HG03108 (cell line): Measurements from ENCODE around the gene LOXL1.

Source experiments
- ATAC-seq: cut with Tn5 transposase; IDR thresholded peaks from one replicate; pipeline ENCODE4 v1.9.1; 2021; ENCODE audit warnings: moderate library complexity; ENCODE audit not compliant: unreplicated experiment

The LOXL1 gene

GRCh38 chr15:73921254-73921925 lies 4.9 kb upstream of the LOXL1 start:
- no peak for ATAC-seq

DNA sequence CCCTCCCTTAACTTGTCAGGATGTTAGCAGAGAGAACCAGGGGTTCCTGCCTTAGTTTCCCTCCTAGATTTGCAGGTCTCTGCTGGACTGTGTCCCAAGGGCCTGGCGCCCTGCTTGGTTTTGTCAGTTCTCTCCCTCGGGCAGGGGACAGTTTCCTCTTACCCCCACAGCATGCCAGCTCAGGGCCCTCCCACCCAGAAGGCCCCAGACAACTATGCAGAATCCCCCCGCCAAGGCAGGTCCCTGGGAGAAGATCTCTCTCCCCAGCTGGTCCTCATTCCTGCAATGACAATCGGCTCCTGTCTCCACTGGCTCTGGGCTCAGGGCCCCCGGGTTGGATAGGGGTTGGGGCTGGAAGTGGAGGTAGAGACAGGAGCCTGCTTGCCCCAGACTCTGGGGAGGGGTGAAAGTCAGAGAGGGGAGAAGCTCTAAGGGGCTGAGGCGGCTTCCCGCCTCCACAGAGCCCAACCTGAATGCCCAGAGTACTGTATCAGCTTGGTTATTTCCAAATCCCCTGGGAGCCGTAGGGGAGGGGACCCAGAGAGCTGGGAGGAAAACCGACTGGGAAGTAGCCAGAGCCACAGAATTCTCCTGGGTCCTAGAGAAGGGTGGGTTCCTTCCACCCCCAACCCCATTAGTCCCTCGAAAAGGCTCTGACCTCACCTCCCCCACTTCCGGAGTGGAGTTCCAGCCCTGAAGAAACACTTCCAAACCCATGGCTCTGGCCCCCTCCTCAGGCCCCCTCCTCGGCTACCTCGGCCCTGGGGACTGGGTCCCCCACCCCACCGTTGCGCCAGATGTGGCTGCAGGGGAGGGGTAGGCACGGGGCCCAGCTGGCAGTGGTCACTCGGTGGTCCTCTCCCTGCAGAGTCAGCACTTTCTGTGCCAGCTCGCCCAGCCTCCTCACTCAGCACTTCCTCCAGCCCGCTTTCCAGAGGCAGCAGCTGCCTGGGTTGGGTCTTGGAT lies 3.8 kb upstream of the LOXL1 start:
- no peak for ATAC-seq

- no peak for ATAC-seq
These were observed 3.1 kb upstream of the LOXL1 start for GRCh38 chr15:73923156-73923487.

DNA sequence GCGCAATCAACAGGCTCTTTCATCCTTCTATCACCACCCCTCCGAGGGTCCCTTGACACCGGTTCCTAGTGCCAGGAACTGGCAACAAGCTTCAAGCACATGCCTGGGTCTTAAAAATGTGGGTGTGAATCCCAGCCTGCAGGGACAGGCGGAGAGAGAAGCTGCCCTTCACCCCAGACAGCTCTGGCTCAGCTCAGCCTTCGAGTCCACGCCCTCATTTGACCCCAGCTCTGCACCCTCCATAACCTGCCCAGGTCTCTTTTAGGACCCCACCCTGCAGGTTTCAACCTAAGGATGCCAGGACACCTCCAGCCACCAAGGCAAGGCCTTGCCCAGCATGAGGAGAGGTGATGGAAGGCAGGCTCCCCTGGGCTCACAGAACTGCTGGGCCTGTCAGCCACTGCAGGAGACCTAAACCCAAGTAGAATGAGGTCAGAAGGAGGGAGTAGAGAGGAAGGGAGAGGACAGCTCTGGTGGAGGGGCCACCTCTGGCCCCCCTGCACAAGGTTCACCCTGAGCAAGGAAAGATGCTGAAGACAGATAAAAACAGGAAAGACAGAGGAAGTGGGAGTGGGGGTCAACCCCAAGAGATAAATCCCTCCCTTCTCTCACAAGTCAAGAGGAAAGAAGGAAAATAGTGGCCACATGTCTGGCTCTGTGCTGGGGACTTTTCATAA lies 2.6 kb upstream of the LOXL1 start:
- no peak for ATAC-seq

GRCh38 chr15:73924171-73924921 lies 1.9 kb upstream of the LOXL1 start:
- ATAC-seq: no peak

- ATAC-seq: no peak
These were observed 429 bp upstream of the LOXL1 start for GRCh38 chr15:73925848-73926218.

DNA sequence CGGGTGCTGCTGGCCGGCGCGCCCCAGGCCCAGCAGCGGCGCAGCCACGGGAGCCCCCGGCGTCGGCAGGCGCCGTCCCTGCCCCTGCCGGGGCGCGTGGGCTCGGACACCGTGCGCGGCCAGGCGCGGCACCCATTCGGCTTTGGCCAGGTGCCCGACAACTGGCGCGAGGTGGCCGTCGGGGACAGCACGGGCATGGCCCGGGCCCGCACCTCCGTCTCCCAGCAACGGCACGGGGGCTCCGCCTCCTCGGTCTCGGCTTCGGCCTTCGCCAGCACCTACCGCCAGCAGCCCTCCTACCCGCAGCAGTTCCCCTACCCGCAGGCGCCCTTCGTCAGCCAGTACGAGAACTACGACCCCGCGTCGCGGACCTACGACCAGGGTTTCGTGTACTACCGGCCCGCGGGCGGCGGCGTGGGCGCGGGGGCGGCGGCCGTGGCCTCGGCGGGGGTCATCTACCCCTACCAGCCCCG lies 777 bp downstream of the LOXL1 start:
- ATAC-seq: no peak

DNA sequence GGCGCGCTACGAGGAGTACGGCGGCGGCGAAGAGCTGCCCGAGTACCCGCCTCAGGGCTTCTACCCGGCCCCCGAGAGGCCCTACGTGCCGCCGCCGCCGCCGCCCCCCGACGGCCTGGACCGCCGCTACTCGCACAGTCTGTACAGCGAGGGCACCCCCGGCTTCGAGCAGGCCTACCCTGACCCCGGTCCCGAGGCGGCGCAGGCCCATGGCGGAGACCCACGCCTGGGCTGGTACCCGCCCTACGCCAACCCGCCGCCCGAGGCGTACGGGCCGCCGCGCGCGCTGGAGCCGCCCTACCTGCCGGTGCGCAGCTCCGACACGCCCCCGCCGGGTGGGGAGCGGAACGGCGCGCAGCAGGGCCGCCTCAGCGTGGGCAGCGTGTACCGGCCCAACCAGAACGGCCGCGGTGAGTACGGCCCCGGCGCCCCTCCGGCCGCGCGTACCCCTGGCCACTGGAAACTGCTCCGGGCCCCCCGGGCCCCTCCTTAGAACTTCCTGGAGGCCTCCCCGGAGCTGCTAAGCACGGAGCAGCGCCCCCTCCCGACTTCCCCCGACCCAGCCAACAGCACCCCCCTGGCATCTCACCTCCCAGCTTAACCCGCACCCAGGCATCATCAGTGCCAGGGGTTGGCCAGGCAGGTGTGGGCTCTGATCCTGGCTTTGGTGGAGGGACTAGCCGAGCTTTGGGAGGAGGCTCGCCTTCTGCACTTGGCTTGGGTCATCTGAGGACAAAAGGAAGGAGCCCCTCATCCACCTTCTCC lies 1.4 kb downstream of the LOXL1 start:
- no peak for ATAC-seq

GRCh38 chr15:73928241-73928579 lies 1.9 kb downstream of the LOXL1 start:
- no peak for ATAC-seq

DNA sequence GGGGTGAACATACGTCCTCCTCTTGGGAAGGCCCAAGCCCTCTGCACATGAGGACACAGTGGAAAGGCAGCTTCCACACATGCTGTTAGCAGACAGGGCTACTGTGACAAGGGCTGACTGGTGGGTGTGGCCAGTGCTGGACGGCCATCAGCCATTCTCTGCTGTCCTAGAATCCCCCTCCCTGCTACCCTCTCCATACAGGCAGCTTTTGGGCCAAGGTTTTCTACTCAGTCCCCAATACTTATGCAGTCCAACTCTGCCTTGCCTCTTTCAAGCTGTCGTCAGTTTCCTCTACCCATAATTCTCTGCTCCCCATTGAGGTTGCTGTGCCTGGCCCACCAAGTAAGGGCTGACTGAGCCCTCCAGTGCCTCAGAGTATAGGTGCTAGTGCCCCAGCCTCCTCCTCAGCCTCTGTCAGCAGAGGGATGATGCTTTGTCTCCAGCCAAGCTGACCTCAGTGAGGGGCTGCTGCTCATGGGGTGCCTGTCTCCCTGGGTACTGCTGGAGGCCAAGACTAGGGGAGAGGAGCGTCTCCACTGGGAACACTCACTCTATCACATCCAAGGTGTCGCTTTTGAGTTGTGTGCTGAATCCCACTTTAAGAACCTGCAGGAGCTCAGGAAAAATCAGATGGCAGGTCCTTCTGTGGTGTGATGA lies 2.8 kb downstream of the LOXL1 start:
- ATAC-seq: no peak

- no peak for ATAC-seq
These were observed 4.1 kb downstream of the LOXL1 start for GRCh38 chr15:73930371-73930770.

- no peak for ATAC-seq
These were observed 4.6 kb downstream of the LOXL1 start for GRCh38 chr15:73930790-73931281.

- no peak for ATAC-seq
These were observed 5.2 kb downstream of the LOXL1 start for GRCh38 chr15:73931441-73931840.

DNA sequence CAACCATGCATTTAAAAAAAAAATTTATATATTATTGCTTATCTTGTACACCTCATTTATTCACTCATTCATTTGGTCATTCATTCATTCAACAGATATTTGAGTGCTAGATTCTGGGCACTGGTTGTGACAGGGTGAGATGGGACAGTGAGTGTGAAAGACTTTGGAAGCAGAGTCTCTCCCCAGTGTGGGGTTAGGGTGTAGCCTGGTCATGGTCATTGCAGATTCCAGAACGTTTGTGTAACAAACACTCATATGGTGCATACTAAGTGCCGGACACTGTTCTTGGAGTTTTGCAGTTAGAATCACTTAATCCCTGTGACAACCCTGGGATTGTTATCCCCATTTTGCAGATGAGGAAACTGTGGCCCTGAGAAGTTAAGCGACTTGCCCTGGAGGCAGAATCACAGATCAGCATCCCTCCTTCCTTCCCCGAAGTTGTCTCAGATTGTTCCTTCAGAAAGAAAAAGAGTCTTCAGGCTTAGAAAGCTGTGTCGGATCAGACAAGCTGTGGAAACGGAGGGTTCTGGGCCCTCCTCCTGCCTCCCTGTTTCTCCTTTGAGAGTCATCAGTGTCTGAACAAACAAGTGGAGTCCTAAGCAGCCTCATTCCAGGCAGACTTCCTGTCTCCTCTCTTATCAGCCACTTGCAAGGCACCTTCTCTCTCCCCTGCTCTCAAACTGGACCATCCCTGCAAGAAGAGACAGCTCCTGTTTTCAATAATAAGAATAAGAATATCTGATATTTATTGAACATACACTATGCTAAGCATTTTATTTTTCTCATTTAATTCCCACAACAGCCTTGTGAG lies 6.3 kb downstream of the LOXL1 start:
- no peak for ATAC-seq

DNA sequence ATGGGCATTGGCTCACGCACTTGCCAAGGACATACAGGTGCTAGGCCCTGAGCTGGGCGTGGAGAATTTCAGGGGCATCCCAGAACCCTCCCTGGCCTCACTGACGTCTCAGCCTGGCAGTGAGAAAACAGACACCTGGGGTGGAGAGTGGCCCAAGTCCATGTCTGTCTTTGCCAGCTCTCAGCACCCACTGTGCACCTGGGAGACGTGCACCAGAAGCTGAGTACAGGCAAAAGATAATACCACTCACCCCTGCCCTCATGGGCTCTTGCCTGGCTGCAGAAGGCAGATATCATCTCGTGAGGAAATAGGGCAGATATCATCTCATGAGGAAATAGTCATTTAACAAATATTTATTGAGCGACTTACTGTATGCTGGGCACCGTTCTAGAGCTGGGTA lies 8.0 kb downstream of the LOXL1 start:
- ATAC-seq: no peak

DNA sequence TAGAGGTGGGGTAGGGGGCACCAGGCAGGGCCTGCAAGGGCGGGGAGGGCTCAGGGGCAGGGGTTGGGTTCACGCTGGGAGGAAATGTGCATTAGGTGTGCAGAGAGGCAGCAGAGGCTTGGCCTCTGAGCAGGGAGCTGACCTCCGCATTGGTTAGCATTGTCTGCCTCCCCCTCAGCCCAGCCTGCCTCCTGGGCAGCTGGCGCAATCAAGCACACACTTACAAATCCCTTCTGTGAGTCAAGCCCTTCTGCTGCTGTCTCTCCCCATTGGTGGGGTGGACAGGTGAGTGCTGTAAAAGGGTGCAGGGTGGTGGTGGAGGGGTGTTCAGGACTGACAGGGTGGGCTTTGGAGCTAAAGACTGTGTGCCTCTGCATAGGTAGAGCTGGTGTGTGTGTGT lies 9.3 kb downstream of the LOXL1 start:
- ATAC-seq: no peak

DNA sequence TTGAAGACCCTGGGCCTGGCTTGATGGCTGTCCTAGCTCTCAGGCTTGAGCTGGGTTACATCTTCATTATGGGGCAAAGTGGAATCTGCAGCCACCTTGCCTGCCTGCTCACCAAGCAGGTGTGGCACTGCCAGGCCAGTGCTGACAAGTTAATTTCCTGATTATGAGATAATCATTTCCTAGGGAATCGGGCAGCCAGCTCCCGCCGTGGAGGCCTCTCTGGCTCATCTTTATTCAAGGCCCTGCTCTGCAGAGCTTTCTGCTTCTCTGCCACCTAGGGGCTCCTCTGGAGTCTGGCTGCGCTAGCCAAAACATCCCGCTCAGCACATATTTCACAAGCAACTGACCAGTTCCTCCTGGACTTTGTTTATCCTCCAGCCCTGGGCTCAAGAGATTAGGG lies 9.9 kb downstream of the LOXL1 start:
- no peak for ATAC-seq

- no peak for ATAC-seq
These were observed 10.5 kb downstream of the LOXL1 start for GRCh38 chr15:73936588-73937290.
